Measurements from ENCODE around the gene SPDYC.
"Not testable (repeated sequence)": the region's sequence is repeated elsewhere in the genome, so short reads cannot be mapped to it uniquely, and the experiment has no call there.

Gene SPDYC

GRCh38 chr11:65172600-65172999 lies 2.6 kb downstream of the SPDYC start:
- DNase-seq, result no peak

- DNase-seq, result not testable (repeated sequence)
These were observed 4.6 kb downstream of the SPDYC start for GRCh38 chr11:65174571-65175010.

DNA sequence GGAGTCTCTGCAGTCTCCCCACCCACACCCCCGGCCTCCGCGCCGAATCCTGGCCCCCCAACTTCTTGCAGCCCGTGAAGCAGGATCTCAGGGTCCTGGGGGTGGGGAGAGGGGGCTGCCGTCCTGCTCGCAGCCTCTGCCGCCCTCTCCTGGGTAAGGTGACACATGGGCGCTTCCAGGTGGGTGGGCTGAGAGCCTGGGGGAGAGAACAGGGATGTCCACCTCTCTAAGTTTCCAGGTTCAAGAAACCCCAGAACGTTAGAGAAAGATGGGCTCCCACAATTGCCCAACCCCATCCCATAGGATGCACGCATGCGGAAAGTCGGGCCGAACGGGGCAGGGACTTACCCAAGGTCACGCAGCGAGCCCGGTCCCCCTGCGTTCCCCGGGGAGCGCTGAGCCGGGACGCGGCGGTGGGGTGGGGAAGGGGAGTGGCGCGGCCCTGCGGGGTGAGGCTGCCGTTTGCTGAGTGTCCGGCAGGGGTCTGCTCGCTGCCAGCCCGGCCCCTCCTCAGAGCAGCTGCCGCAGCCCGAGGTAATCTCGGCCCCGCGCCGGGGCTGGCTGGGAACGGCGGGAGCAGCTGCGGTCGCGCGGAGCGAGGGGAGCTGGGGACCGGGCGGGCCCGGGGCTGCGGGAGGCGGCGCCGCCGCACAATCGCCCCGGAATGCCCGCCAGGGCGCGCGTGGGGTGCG lies 11.0 kb downstream of the SPDYC start:
- peak; percentile 46 for DNase-seq

DNA sequence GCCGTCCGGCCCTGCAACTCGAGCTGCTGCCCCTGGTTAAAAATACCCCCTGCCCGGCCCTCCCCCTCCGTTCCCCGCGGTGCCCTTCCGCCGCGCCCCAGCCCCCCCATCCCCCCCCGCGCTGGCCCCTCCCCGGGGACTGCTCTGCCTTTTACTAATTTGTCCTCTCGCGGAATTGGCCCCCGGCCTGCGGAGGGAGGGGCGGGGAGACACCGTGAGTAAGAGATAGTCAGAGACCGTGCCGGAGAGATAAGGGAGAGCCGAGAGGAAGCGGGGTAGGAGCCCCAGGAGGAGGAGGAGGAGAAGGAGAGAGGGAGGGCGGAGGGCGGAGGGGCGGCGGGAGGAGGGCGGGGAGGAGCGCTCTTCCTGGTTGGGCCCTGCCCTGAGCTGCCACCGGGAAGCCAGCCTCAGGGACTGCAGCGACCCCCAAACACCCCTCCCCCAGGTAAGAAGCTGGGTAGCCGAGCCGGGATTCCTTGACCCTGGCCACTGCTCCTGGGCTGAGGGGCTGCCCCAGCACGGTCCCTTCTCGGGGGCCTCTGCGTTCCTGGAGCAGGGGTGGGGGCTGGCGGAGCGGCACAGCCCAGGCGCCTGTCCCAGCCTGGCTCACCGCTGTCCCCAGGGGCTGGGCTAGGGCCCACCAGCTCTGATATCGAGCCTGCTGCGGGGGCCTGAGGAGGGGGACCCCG lies 11.7 kb downstream of the SPDYC start, which contains the start of gene CAPN1:
Gene CAPN1, plus strand, starts transcription at position 360 of the 689 bp plus-strand sequence. CDS start 774 bp downstream, outside the sequence.
- DNase-seq, result peak; percentile 51

DNA sequence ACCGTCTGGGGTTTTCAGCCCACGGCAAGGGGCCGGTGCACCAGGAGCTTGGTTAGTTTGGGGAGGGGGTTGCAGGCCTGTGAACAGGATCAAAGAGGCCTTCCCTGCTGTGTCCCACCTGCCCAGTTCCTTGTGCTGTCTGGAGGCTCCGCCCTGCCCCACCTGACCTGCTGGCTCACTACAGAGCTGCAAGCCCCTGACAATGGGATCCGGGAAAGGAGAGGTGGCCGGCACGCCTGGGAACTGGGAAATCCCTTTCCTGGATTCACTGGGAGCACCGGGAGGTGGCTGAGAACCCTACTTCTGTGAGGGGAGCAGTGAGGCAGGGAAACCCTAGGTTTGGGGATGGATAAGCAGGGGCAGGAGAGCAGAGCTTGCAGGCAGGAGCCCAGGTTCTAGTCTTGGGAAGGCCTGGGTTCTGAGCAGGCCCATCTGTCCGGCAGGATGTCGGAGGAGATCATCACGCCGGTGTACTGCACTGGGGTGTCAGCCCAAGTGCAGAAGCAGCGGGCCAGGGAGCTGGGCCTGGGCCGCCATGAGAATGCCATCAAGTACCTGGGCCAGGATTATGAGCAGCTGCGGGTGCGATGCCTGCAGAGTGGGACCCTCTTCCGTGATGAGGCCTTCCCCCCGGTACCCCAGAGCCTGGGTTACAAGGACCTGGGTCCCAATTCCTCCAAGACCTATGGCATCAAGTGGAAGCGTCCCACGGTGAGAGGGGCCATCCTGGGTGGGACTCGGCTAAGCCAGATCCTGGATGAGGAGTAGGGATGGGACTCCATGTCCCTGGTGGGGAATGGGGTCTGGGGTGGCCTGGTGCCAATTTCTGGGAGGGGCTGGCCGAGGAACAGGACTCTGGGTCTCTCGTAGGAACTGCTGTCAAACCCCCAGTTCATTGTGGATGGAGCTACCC lies 12.5 kb downstream of the SPDYC start:
- peak; percentile 12 for DNase-seq

GRCh38 chr11:65183201-65183891 lies 13.3 kb downstream of the SPDYC start:
- no peak for DNase-seq

- no peak for DNase-seq
These were observed 14.1 kb downstream of the SPDYC start for GRCh38 chr11:65184146-65184545.

- DNase-seq, result no peak
These were observed 15.1 kb downstream of the SPDYC start for GRCh38 chr11:65185171-65185570.

GRCh38 chr11:65185869-65186341 lies 15.9 kb downstream of the SPDYC start:
- no peak for DNase-seq

DNA sequence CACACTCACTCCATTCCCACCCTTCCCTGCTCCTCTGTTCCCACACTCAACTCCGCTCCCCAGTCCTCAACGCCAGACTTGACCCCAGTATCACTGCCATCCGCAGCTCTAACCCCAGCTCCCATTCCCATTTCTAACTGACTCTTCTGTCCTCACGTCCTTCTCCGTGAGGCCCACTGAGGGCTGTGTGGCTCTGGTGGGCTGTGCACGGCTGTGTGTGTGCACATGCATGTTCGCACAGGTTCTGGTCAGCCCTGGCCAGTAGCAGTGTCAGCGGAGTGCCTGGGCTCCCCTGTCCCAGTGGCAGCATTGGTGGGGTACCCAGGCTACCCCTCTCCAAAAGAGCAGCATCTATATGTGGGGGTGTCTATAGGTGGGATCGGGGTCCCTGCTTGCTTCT lies 16.7 kb downstream of the SPDYC start:
- no peak for DNase-seq

DNA sequence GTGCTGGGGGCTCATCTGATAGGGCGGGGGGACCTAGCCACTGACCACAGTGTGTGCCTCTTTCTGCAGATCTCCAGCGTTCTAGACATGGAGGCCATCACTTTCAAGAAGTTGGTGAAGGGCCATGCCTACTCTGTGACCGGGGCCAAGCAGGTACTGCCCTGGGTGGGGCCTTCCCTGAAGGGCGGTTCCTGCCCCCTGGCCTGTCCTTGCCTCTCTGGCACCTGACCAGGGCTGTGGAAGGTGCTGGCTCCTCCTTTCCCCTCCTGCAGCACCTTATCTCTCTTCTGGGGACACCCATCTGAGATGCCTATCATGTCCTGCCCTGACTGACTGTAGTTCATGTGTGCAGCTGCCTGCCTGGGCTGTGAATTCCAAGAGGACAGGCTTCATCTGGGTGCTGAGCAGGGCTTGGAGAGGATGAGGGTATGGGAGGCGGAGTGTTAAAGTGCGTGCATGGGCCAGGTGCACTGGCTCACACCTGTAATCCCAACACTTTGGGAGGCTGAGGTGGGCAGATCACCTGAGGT lies 17.2 kb downstream of the SPDYC start:
- no peak for DNase-seq

DNA sequence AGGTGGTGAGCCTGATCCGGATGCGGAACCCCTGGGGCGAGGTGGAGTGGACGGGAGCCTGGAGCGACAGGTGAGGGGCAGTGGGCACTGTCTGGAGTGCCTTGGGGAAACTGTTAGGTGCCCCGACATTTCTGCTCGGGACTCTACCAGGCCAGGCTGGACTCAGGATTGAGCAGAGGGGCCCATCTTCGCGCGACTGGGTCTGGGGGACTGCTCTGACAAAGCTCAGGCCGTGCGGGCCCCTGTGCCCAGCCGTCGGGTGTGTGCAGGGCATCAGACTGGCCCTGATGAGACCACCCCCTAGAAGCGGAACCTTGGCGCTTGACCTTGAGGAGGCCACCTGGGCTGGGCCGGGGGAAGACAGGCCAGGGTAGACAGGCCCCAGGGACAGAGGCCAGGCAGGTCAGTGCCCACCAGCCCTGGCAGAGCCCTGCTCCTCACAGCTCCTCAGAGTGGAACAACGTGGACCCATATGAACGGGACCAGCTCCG lies 18.0 kb downstream of the SPDYC start:
- no peak for DNase-seq

GRCh38 chr11:65188486-65188885 lies 18.5 kb downstream of the SPDYC start:
- DNase-seq, result no peak

GRCh38 chr11:65189191-65189590 lies 19.2 kb downstream of the SPDYC start:
- no peak for DNase-seq

DNA sequence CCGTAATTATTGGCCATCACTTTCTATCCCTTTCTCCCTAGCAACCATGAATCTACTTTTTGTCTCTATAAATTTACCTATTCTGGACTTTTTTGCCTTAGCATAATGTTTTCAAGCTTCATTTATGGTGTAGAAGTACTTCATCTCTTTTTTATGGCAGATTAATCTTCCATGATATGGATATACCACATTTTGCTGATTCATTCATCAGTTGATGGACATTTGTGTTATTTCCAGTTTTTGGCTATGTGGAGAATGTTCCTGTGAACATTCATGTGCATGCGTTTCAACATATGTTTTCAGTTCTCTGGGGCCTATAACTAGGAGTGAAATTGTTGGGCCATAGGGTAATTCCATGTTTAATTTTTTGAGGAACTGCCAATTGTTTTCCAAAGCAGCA lies 24.5 kb downstream of the SPDYC start:
- DNase-seq, result no peak

DNA sequence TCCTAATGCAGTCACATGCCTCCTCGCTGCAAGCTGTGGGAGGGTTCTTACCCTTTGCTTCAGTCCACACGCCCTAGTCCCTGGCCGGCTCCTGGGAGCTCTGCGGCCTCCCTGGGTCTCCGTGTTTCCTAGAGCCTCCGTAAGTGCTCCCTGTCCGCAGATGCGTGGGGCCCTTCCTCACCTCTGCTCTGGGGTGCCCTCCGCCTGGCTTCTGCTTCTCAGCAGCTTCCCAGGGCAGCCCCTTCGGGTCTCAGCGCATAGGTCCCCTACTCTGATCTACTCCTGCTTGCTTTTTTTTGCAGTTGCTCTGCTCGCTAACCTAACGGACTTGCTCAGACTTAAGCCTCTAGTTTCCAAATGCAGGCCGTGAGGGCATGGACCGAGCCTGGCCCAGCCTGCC lies 34.1 kb downstream of the SPDYC start:
- no peak for DNase-seq

GRCh38 chr11:65204646-65205601 lies 34.9 kb downstream of the SPDYC start:
- no peak for DNase-seq

DNA sequence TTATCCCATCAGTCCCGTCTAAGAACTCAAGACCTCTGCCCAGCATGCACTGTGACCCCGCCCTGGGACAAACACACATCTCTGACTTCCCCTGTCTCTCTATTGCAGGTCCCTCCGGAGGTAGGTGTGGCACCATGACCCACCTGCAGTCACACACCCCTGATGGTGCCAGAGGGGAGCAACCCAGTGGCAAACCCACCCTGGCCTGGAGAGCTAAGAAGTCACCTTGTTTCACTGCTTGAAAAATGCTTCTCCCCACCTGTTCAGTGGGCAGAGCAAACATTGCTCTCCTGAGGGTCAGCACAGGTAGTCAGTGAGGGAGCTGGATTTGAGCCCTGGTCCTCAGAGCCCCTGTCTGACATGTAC lies 35.6 kb downstream of the SPDYC start:
- no peak for DNase-seq

- no peak for DNase-seq
These were observed 36.4 kb downstream of the SPDYC start for GRCh38 chr11:65206441-65206841.

DNA sequence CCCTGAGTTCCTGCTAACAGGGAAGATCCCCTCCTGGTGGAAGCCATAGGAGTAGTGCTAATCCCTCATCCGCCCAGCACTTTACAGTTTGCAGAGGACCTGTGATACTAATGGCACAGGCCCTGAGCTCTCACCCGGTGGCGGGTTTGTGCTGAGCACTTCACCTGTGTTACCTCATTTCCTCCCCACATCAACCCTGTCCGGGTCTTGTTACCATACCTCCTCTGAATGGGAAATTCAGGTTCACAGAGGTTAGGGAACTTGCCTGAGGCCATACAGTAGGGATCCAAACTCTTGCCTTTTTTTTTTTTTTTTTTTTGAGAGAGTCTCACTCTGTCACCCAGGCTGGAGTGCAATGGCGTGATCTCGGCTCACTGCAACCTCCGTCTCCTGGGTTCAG lies 36.9 kb downstream of the SPDYC start:
- DNase-seq, result no peak

Measured in NCI-H774 (cell line).